GM12872 (cell line): ENCODE measurements around the gene DBR1.

ENCODE experiments used
- TF ChIP-seq, protein P1 (sequence below): IDR thresholded peaks from 3 replicates; pipeline ENCODE4 v1.5.1; 2011; ENCODE audit warnings: low read depth, mild to moderate bottlenecking, low read length, moderate library complexity; ENCODE audit not compliant: insufficient read depth

Gene DBR1

DNA sequence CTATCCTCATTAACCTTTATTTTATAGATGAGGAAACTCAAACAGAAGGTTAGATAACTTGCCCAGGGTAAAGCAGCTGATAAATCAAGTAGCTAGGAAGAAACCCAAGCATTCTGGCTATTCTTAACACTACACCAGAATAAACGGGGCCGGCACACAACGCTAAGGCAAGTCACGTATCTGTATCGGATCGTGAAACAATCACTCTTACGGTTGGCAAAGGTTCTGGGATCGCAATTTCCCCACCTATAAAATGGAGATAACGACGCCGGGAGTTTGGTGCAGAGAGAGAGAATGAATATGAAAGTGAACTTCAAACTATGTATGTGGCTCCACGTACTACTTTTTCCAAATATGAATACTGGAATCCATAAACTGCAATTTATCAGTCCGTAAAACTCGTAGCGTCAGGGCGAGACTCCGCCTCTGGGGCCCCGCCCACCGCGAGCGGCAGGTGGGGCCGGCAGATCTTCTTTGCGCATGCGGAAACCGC is 12.1 kb upstream of the DBR1 start:
- TF ChIP-seq, protein P1, sequence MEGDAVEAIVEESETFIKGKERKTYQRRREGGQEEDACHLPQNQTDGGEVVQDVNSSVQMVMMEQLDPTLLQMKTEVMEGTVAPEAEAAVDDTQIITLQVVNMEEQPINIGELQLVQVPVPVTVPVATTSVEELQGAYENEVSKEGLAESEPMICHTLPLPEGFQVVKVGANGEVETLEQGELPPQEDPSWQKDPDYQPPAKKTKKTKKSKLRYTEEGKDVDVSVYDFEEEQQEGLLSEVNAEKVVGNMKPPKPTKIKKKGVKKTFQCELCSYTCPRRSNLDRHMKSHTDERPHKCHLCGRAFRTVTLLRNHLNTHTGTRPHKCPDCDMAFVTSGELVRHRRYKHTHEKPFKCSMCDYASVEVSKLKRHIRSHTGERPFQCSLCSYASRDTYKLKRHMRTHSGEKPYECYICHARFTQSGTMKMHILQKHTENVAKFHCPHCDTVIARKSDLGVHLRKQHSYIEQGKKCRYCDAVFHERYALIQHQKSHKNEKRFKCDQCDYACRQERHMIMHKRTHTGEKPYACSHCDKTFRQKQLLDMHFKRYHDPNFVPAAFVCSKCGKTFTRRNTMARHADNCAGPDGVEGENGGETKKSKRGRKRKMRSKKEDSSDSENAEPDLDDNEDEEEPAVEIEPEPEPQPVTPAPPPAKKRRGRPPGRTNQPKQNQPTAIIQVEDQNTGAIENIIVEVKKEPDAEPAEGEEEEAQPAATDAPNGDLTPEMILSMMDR = no peak

GRCh38 chr3:138186221-138186620 is 11.5 kb upstream of the DBR1 start:
- TF ChIP-seq, protein P1 = no peak

DNA sequence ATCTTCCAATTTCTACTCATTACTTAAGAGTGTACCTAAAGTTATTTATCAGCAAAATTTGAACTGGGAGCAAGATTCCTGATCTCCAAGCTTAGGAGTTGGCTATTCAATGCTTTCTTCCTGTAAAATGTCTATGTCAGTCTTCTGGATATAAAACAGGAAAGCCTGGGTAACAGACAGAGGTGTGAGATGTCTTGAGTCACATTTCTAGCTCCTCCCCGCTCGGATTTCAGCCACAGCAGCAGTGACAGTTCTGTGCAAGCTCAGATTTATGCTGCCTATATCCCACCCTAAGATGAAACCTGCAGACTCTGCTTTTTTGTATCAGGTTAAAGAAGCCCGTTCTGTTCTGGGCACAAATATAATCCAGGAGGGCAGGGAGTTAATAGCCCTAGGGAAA is 10.3 kb upstream of the DBR1 start:
- TF ChIP-seq, protein P1 = no peak

- TF ChIP-seq, protein P1 = peak; percentile 47; the same call in 1 of the 3 replicates
These were observed 5.8 kb upstream of the DBR1 start for GRCh38 chr3:138180375-138181029.

- TF ChIP-seq, protein P1 = no peak
These were observed 826 bp downstream of the DBR1 start for GRCh38 chr3:138173769-138174420.

DNA sequence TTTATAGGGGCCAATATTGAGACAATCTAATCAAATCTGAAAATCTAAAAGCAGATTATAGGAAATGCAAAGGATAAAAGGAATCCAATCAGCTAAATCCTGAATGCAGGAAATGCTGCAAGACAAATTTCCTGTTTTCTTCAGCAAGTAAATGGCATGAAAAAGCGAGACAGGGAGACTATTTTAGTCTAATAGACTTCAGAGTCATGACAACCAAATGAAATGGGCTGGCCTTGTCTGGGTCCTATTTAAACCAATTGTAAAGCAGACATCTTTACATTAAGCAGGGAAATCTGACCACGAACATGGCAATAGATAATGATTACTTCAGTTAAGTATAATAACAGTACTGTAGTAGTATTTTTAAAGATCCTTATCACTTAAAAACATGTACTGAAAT is 2.1 kb downstream of the DBR1 start:
- TF ChIP-seq, protein P1 = no peak

GRCh38 chr3:138165061-138165460 is 9.7 kb downstream of the DBR1 start:
- TF ChIP-seq, protein P1 = no peak
